NCI-H2107 treated with DMSO at 0.1 percent for 48 hours (cell line): ENCODE results near the gene MEIS2.

Experiments
- DNase-seq: peaks from one replicate; lab custom pipeline; 2025; ENCODE audit not compliant: unreplicated experiment; lab: John Stamatoyannopoulos, UW

Gene MEIS2

GRCh38 chr15:37098468-37099318, 1.7 kb downstream of the MEIS2 start:
- no peak for DNase-seq

- no peak for DNase-seq
Observed at GRCh38 chr15:37097144-37097919, 3.0 kb downstream of the MEIS2 start.

GRCh38 chr15:37096558-37097143, 3.7 kb downstream of the MEIS2 start:
- no peak for DNase-seq

- DNase-seq = no peak
Observed at GRCh38 chr15:37095770-37096557, 4.4 kb downstream of the MEIS2 start.

GRCh38 chr15:37094915-37095711, 5.2 kb downstream of the MEIS2 start:
- no peak for DNase-seq

- DNase-seq = no peak
Observed at GRCh38 chr15:37094333-37094914, 5.9 kb downstream of the MEIS2 start.

GRCh38 chr15:37093480-37094332, 6.6 kb downstream of the MEIS2 start:
- no peak for DNase-seq

- no peak for DNase-seq
Observed at GRCh38 chr15:37090543-37091175, 9.7 kb downstream of the MEIS2 start.

GRCh38 chr15:37088436-37088835, 11.9 kb downstream of the MEIS2 start:
- DNase-seq = no peak

GRCh38 chr15:37087131-37087588, 13.2 kb downstream of the MEIS2 start:
- DNase-seq = no peak

- DNase-seq = no peak
Observed at GRCh38 chr15:37086521-37086920, 13.8 kb downstream of the MEIS2 start.

- DNase-seq = no peak
Observed at GRCh38 chr15:37086120-37086519, 14.2 kb downstream of the MEIS2 start.

- DNase-seq = no peak
Observed at GRCh38 chr15:37084602-37085001, 15.7 kb downstream of the MEIS2 start.

GRCh38 chr15:37083610-37084009, 16.7 kb downstream of the MEIS2 start:
- DNase-seq = no peak

GRCh38 chr15:37081983-37082382, 18.4 kb downstream of the MEIS2 start:
- DNase-seq = no peak

- no peak for DNase-seq
Observed at GRCh38 chr15:37080261-37080921, 20.0 kb downstream of the MEIS2 start.

- DNase-seq = no peak
Observed at GRCh38 chr15:37079726-37080125, 20.6 kb downstream of the MEIS2 start.

GRCh38 chr15:37078566-37078965, 21.8 kb downstream of the MEIS2 start:
- DNase-seq = no peak
